Upper lobe of left lung (tissue), 6 donors: Measurements from ENCODE around the gene DGCR8. TPM values are rescaled to one million over a fixed set of nuclear protein-coding genes. Genes with fewer than 3 reads are reported as not detected.

Source experiments
- ATAC-seq, 2 donors: fragments of 200-7000 bp; cut with Tn5 transposase; one replicate each; pipeline ENCODE4 v1.9.1; 2022; ENCODE audit warnings: mild to moderate bottlenecking in 2 of 2, moderate library complexity in 2 of 2; ENCODE audit not compliant: low FRiP score in 2 of 2
- DNase-seq, 2 donors: peaks; one replicate each; pipeline ENCODE4 v3.0.0-alpha.2; 2019 to 2020
- H3K27ac ChIP-seq, 4 donors: fragments of 200-600 bp; sonication (generic); one replicate each; pipeline ENCODE4 v1.5.1; 2016 to 2019
- H3K27me3 ChIP-seq, 4 donors: fragments of 200-600 bp; sonication (generic); one replicate each; pipeline ENCODE4 v1.5.1; 2017 to 2019
- H3K36me3 ChIP-seq, 4 donors: fragments of 200-600 bp; sonication (generic); one replicate each; pipeline ENCODE4 v1.5.1; 2016 to 2019
- H3K4me1 ChIP-seq, 4 donors: fragments of 200-600 bp; sonication (generic); one replicate each; pipeline ENCODE4 v1.5.1; 2018 to 2019
- H3K4me3 ChIP-seq, 4 donors: fragments of 200-600 bp; sonication (generic); one replicate each; pipeline ENCODE4 v1.5.1; 2017 to 2019; ENCODE audit warnings: mild to moderate bottlenecking in 2 of 4, moderate library complexity in 1 of 4
- H3K9me3 ChIP-seq, 4 donors: fragments of 200-600 bp; sonication (generic); one replicate each; pipeline ENCODE4 v1.5.1; 2018 to 2019
- CTCF ChIP-seq, 6 experiments: fragments of 450-650 bp in 4 of 6; fragments of 200-600 bp in 2 of 6; sonication (generic) in 2 of 6; IDR thresholded peaks; one replicate each; pipeline ENCODE4 v1.5.1; 2016 to 2019; ENCODE audit warnings: antibody characterized with exemption in 6 of 6
- EP300 ChIP-seq, 4 donors: sonication (generic); formaldehyde crosslinking; IDR thresholded peaks; one replicate each; pipeline ENCODE4 v1.5.1; 2017; ENCODE audit warnings: antibody characterized with exemption in 4 of 4, control low read depth in 2 of 4
- POLR2A ChIP-seq, 4 donors: fragments of 450-650 bp; IDR thresholded peaks; one replicate each; pipeline ENCODE4 v1.5.1; 2016 to 2017; ENCODE audit warnings: antibody characterized with exemption in 4 of 4, mild to moderate bottlenecking in 2 of 4
- POLR2AphosphoS5 ChIP-seq, 2 donors: sonication (generic); formaldehyde crosslinking; IDR thresholded peaks; one replicate each; pipeline ENCODE4 v1.5.1; 2017; ENCODE audit warnings: antibody characterized with exemption in 2 of 2
- WGBS, 2 donors: methylation state at CpG; one replicate each; pipeline ENCODE4 v1.1.5; 2017 to 2018; 5-methylcytosine and 5-hydroxymethylcytosine counted together
- total RNA-seq, 6 donors: library from RNA; depleted of rRNA in 4 of 6; stranded (reverse); fragments of >200 nt in 4 of 6; gene quantifications; one replicate each; pipeline versions ENCODE4 v1.1.0 to v1.2.1, GENCODE V29; 2016 to 2021
- donor health status: DM: no; HTN: no; CAD: no; lungs with moderate emphysema.
- donor health status: DM: no; HTN: yes; CAD: no; lungs with severe emphysema.

DGCR8 gene
- total RNA-seq, 6 donors from 2014 or later = 27.7 to 95.3 (median 33.1) TPM

- Histone ChIP-seq H3K9me3 (no peaks in the 10 kb centered on the region), H3K4me3 (no peak overlapping the region), H3K36me3 (peaks cover 36 to 53% (median 50%) of the 10 kb centered on the region in 4 donors), H3K4me1 (peaks cover 39 to 46% (median 43%) of the 10 kb centered on the region in 4 donors), H3K27ac (no peak overlapping the region), H3K27me3 (no peaks in the 10 kb centered on the region)
- ATAC-seq (no peak), DNase-seq (no peak)
- WGBS, 2 donors = 96 to 97% methylated on average over 20 of the region's 20 CpGs
- TF ChIP-seq POLR2A (IDR thresholded peaks at IDR 0.05) (no peak), CTCF (IDR thresholded peaks at IDR 0.05) (no peak), POLR2AphosphoS5 (IDR thresholded peaks at IDR 0.05) (no peak), EP300 (IDR thresholded peaks at IDR 0.05) (no peak)
Observed at GRCh38 chr22:20085651-20086050, 5.6 kb downstream of the DGCR8 start.

- peaks cover 39 to 58% (median 55%) of the 10 kb centered on the region in 4 donors for H3K36me3 ChIP-seq
- no peaks in the 10 kb centered on the region for H3K27me3 ChIP-seq
- H3K9me3 ChIP-seq = no peaks in the 10 kb centered on the region
- ATAC-seq = no peak
- no peak for TF ChIP-seq POLR2A (IDR thresholded peaks at IDR 0.05)
- no peak for TF ChIP-seq CTCF (IDR thresholded peaks at IDR 0.05)
- no peak for TF ChIP-seq EP300 (IDR thresholded peaks at IDR 0.05)
- TF ChIP-seq POLR2AphosphoS5 (IDR thresholded peaks at IDR 0.05) = no peak
- no peak overlapping the region for H3K27ac ChIP-seq
- peaks cover 34 to 41% (median 38%) of the 10 kb centered on the region in 4 donors for H3K4me1 ChIP-seq
- 93 to 95% methylated on average over 24 of the region's 24 CpGs for WGBS, 2 donors
- H3K4me3 ChIP-seq = no peak overlapping the region
- DNase-seq = peak in 1 of 2 donors; percentile 76
Observed at GRCh38 chr22:20086101-20086599, 6.1 kb downstream of the DGCR8 start.

- Histone ChIP-seq H3K27ac (no peak overlapping the region), H3K9me3 (no peaks in the 10 kb centered on the region), H3K36me3 (peaks cover 45 to 64% (median 60%) of the 10 kb centered on the region in 4 donors), H3K4me3 (no peak overlapping the region), H3K27me3 (no peaks in the 10 kb centered on the region), H3K4me1 (peaks cover 28 to 35% (median 32%) of the 10 kb centered on the region in 4 donors)
- ATAC-seq (no peak), DNase-seq (no peak)
- WGBS, 2 donors = 98 to 99% methylated on average over 5 of the region's 5 CpGs
- TF ChIP-seq CTCF (IDR thresholded peaks at IDR 0.05) (no peak), POLR2A (IDR thresholded peaks at IDR 0.05) (no peak), EP300 (IDR thresholded peaks at IDR 0.05) (no peak), POLR2AphosphoS5 (IDR thresholded peaks at IDR 0.05) (no peak)
Observed at GRCh38 chr22:20086763-20087162, 6.7 kb downstream of the DGCR8 start.

- Histone ChIP-seq H3K36me3 (peaks cover 53 to 72% (median 68%) of the 10 kb centered on the region in 4 donors), H3K9me3 (no peaks in the 10 kb centered on the region), H3K4me1 (peaks cover 25 to 26% (median 26%) of the 10 kb centered on the region in 4 donors), H3K27me3 (no peaks in the 10 kb centered on the region), H3K27ac (no peak overlapping the region), H3K4me3 (no peak overlapping the region)
- ATAC-seq (no peak), DNase-seq (no peak)
- TF ChIP-seq CTCF (IDR thresholded peaks at IDR 0.05) (no peak), POLR2A (IDR thresholded peaks at IDR 0.05) (no peak), POLR2AphosphoS5 (IDR thresholded peaks at IDR 0.05) (no peak), EP300 (IDR thresholded peaks at IDR 0.05) (no peak)
- WGBS, 2 donors = 91% methylated on average over 13 to 14 of the region's 14 CpGs
Observed at GRCh38 chr22:20087319-20088262, 7.5 kb downstream of the DGCR8 start.
